NCI-H128 (cell line): ENCODE results near the gene WEE2.
"Not testable (repeated sequence)": the region's sequence is repeated elsewhere in the genome, so short reads cannot be mapped to it uniquely, and the experiment has no call there.

ENCODE experiments used
- DNase-seq: peaks from one replicate; lab custom pipeline; 2025; ENCODE audit not compliant: unreplicated experiment; lab: John Stamatoyannopoulos, UW

The WEE2 gene

GRCh38 chr7:141712603-141713255 is 4.6 kb downstream of the WEE2 start:
- DNase-seq = no peak

DNA sequence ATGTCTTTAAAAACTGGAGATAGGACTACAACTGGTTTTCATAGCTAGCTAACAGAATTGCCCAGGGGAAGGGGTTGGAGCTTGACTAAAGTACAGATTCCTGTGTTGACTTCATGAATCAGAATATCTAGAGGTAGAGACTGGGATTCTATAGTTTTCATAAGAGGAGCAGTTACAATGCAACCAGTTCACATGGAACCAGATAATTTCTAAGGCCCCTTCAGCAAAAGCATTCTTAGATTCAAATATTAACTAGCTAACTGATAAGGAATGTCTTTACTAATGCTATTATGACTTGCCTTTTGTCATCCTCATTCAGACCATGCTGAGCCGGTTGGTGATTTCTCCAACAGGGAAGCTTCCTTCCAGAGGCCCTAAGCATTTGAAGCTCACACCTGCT is 5.7 kb downstream of the WEE2 start:
- DNase-seq = no peak

GRCh38 chr7:141714571-141714970 is 6.4 kb downstream of the WEE2 start:
- no peak for DNase-seq

DNA sequence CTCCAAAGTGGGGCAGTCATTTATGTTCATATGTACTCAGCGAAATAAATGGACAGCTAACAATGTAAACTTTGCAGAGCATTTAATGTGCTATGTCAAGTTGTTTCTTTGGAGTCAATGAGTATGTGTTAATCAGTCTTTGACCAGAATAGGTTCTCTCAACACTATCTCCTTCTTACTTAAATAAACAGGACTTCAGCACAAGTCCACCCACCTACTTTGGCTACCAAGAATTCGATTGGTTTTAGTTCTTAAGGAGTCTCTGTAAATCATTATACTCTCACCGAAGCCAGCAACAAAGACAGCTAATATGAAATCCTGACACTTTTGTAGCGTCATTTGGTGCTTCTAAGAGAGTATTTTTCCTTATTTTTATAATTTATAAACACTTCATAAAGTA is 6.9 kb downstream of the WEE2 start:
- DNase-seq = no peak

DNA sequence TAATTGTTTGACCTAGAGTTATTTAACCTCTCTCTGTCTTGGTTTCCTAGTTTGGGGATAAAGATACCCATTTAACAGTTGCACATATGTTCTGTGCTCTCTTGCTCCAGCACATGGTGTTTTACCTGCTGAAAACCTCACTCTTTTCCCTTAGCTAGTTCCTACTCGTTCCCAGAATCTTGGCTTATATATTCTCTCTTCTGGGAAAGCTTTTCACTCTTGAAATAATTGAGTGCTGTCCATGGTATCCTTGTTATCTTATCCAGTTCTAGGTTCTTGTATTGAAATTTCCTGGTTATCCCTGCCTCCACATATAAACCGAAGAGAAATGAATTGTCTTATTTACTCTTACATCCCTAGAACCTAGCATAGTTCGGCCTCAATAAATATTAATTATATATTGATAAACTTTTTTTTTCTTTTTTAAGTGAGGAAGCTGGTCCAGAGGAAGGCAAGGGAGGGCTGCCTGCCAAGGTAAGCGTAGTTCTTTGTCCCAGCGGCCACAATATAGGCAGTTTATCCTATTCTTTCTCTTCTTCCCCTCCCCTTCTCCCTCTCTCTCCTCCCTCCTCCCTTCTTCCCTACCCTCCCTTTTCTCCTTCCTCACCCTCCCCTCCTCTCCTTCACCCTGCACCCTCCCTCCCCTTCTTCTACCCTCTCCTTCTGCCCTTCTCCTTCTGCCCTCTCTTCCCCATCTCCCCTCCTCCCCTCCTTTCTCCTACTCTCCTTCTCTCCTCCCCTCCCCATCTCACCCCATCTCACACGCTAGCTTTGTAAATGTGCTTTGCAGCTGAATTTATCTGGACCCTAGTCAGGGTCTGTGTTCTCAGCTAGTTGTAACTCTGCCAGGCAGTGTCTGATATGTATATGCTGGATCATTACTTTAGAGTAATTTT is 7.9 kb downstream of the WEE2 start:
- DNase-seq = no peak

DNA sequence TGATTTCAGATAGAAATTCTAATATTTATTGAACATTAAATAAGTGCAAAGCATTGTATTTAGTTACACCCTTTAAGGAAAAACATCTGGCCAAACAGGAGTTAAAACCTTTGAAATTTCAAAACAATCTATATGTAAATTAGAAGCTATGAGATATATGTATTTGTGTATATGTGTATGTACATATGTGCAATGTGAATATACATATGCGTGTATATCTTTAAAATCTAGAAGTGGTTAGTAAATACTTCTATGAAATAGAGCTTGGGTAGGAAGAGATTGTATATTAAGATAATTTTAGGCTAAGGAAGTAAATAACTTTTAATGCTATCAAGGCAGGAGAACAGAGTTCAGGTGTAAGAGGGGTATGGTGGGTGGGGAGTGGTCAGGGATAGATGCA is 9.3 kb downstream of the WEE2 start:
- no peak for DNase-seq

DNA sequence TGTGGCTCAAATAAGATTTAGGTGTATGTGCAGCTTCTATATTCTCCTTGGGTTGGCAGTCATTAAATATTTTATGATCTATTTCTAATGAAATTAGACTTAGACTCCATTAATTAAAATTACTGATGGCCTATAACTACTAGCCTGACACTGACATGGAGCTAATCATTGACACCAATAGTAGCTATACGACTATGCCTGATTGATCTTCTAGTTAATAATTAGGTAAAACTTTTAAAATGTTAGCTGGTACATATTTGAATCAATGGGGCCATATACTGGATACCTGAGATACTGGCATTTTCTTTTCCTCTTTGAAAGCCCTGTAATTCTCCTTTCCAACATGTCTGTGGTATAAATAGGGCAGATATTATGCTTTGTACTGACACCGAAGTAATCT is 14.4 kb downstream of the WEE2 start:
- DNase-seq = no peak

DNA sequence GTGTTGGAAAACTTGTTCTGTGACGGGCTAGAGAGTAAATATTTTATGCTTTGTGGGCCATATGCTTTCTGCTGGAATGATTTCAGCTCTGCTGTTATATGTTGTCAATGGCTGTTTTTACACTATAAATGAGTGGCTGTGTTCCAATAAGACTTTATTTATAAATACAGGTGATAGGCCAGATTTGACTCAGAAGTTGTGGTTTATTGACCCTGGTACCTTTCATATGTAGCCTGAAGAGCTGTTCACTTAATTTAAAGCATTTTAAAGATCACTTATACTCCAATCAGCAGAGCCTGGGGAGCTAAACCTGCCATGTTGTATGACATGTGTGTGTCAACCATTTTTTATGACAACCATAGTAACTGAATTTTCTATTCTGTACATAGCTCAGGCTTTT is 20.9 kb downstream of the WEE2 start:
- DNase-seq = no peak

- DNase-seq = no peak
Measured at GRCh38 chr7:141731476-141732149, 23.5 kb downstream of the WEE2 start.

GRCh38 chr7:141737118-141737835 is 29.1 kb downstream of the WEE2 start:
- no peak for DNase-seq

DNA sequence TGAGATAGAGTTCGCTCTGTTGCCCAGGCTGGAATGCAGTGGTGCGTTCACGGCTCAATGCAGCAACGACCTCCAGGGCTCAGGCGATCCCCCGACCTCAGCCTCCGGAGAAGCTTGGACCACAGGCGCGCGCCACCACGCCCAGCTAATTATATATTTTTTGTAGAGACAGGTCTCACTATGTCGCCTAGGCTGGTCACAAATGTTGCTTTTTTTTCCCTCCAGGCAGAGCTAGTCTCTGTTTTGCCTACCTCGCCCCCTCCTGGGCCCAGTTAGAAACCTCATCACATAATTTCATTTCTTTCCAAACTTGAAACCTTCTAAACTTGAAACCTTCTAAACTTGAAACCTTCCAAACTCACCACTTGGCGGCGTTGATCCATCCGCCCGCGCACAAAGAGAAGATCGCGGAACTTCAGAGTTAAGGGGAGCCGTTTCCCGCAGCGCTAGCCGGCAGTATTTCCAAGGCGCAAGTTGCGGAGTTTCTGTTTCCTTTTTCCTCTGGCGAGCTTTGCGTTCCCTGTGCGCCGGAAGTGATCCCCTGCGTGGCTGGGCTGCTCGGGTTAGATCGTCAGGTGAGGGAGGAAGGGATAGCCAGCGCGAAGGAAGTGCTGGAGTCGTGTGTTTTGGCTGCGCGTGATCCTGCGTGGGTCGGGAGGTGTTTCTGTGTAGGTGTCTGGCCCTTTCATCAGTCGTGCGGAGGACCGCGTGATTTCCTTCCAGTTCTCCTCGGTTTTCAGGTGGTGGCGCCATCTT is 29.9 kb downstream of the WEE2 start, which contains the start of gene SSBP1:
TSS of gene SSBP1 (plus strand) at position 523 of the 756 bp plus-strand sequence. CDS start 809 bp downstream, outside the sequence.
- DNase-seq = peak; percentile 94

- DNase-seq = no peak
Measured at GRCh38 chr7:141738592-141739013, 30.4 kb downstream of the WEE2 start.

- DNase-seq = no peak
Measured at GRCh38 chr7:141739250-141739649, 31.1 kb downstream of the WEE2 start.

DNA sequence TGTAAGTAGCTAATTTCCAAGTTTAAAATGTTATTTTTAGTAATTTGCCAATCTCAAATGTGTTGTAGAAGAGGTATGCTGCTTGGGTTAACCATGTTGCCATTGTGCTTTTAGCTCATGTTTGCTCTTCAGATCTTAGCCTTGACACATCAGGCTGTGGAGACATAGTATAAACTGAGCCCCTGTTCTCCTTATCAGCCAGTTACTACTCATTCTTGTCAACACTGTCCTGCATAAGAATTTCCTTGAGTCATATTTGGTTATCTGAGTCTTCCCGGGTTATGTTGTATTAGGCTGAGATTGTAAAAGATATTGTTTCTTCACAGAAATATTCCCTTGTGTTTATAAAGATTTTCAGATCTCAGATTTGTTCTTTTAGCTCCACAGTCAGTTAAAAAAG is 34.1 kb downstream of the WEE2 start:
- DNase-seq = no peak

GRCh38 chr7:141744131-141744530 is 36.0 kb downstream of the WEE2 start:
- no peak for DNase-seq

GRCh38 chr7:141748396-141748795 is 40.2 kb downstream of the WEE2 start:
- DNase-seq = no peak

DNA sequence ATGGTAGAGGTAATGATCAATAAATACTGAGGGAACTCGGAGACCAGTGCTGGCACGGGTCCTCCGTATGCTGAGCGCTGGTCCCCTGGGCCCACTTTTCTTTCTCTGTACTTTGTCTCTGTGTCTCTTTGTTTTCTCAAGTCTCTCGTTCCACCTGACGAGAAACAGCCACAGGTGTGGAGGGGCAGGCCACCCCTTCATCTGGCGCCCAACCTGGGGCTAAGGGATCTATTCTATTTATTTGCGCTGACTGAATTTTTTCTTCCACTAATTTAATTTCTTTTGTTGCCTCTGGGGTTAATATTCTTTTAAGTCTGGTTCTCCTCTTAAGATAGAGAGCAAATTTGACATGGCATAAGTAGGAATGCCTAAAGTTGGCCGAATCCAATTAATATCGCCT is 43.8 kb downstream of the WEE2 start:
- not testable (repeated sequence) for DNase-seq

DNA sequence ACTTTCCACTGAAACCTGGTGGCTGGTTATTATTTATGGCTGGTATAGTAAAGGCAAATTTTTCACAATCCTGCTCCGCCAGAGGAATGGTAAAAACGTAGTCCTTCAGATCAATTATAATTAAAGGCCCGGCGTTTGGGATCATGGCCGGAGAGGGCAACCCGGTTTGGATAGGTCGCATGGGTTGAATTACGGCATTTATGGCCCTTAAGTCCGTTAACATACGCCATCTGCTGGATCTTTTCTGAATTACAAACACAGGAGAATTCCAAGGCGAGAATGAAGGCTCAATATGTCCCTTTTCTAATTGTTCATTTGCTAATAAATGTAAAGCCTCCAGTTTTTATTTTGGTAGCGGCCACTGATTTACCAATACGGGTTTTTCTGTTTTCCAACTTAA is 44.5 kb downstream of the WEE2 start:
- DNase-seq = no peak

DNA sequence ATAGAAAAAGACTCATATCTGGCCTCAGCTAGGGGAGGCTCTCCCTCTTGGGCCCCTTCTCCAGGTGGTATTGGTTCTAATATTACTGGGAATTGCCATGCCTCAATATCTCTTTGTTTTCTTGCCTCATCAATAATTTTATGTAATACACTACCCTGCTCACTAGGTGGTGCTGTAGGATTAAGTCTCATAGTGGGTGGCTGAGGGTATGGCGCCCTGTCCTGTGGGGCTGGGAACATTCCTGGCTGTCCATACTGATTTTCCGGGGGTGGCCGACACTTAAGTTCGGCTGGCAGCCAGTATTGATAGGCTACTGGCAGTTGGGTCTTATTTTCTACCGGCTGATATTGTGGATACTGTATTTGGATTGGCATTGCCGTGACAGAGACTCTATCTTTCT is 46.8 kb downstream of the WEE2 start:
- DNase-seq = no peak

- DNase-seq = no peak
Measured at GRCh38 chr7:141763797-141764196, 55.6 kb downstream of the WEE2 start, which contains the start of gene TAS2R3. Gene TAS2R3 (plus strand): TSS chr7:141764097. CDS start chr7:141764159, 62 bp downstream.
